ENCODE measurements around the gene DCAF6. TPM values are rescaled to one million over a fixed set of nuclear protein-coding genes. Genes with fewer than 3 reads are reported as not detected.

The DCAF6 gene
- total RNA-seq, 2 donors from 2014 or later = 30.7 to 42.8 TPM

- peak within 1 kb of the TSS; percentile 91 to 98 for H3K4me3 ChIP-seq
- peaks cover 27% of the 10 kb centered on the region for H3K4me1 ChIP-seq
- WGBS, 2 donors = 0% methylated on average over 20 to 46 of the region's 51 CpGs
- H3K27ac ChIP-seq = peak within 1 kb of the TSS; percentile 91 to 97 (median 95)
- no peaks in the 10 kb centered on the region for H3K36me3 ChIP-seq (replicated peaks in 1 of 2; ENCODE audit: insufficient read depth in 1 of 2, low read depth in 2 of 2)
- TF ChIP-seq CTCF (IDR thresholded peaks at IDR 0.05) (no peak), POLR2A (IDR thresholded peaks at IDR 0.05) (peak in 2 of 3 donors; percentile 44)
- no peaks in the 10 kb centered on the region for H3K9me3 ChIP-seq
- no peaks in the 10 kb centered on the region for H3K27me3 ChIP-seq
- ATAC-seq = peak; percentile 0
- intact Hi-C loops (cut with DNase I) = no loop called here
- DNase-seq = peak; percentile 69 to 83 (median 74)
Measured at GRCh38 chr1:167936930-167937708, 636 bp downstream of the DCAF6 start, which contains the start of gene MPC2. TSS of gene MPC2 (minus strand) at chr1:167937072. CDS start at chr1:167935841, 1,231 bp downstream.

- DNase-seq = no peak
- WGBS, 2 donors = 0 to 1% methylated on average over 5 of the region's 5 CpGs
Measured at GRCh38 chr1:167937709-167938010, 1.2 kb downstream of the DCAF6 start.

GRCh38 chr1:167938080-167938636 lies 1.7 kb downstream of the DCAF6 start:
- Histone ChIP-seq H3K4me1 (peaks cover 22% of the 10 kb centered on the region), H3K27me3 (no peaks in the 10 kb centered on the region), H3K9me3 (no peaks in the 10 kb centered on the region), H3K27ac (peak overlapping the region in 2 of 4 donors; percentile 94 to 96), H3K36me3 (replicated peaks in 1 of 2; ENCODE audit: insufficient read depth in 1 of 2, low read depth in 2 of 2) (no peaks in the 10 kb centered on the region), H3K4me3 (peak overlapping the region in 1 of 2 donors; percentile 98)
- DNase-seq (no peak), ATAC-seq (no peak)
- 35 to 36% methylated on average over 5 of the region's 5 CpGs for WGBS, 2 donors
- TF ChIP-seq POLR2A (IDR thresholded peaks at IDR 0.05) (no peak), CTCF (IDR thresholded peaks at IDR 0.05) (no peak)
- intact Hi-C loops (cut with DNase I) = no loop called here

More at GRCh38 chr1:167937709-167938010, 1.2 kb downstream of the DCAF6 start:
- no peaks in the 10 kb centered on the region for H3K36me3 ChIP-seq (replicated peaks in 1 of 2; ENCODE audit: insufficient read depth in 1 of 2, low read depth in 2 of 2)
- H3K9me3 ChIP-seq = no peaks in the 10 kb centered on the region
- intact Hi-C loops (cut with DNase I) = no loop called here
- peaks cover 27% of the 10 kb centered on the region for H3K4me1 ChIP-seq
- no peak for TF ChIP-seq POLR2A (IDR thresholded peaks at IDR 0.05)
- TF ChIP-seq CTCF (IDR thresholded peaks at IDR 0.05) = no peak
- peak overlapping the region in 3 of 4 donors; percentile 94 to 97 (median 96) for H3K27ac ChIP-seq
- H3K27me3 ChIP-seq = no peaks in the 10 kb centered on the region
- no peak for ATAC-seq
- H3K4me3 ChIP-seq = peak overlapping the region in 1 of 2 donors; percentile 98

- TF ChIP-seq POLR2A (IDR thresholded peaks at IDR 0.05) (no peak), CTCF (IDR thresholded peaks at IDR 0.05) (no peak)
- Histone ChIP-seq H3K36me3 (replicated peaks in 1 of 2; ENCODE audit: insufficient read depth in 1 of 2, low read depth in 2 of 2) (peaks cover 0 to 2% of the 10 kb centered on the region in 2 donors), H3K27me3 (no peaks in the 10 kb centered on the region), H3K4me3 (no peak overlapping the region), H3K4me1 (peaks cover 7% of the 10 kb centered on the region), H3K27ac (no peak overlapping the region), H3K9me3 (no peaks in the 10 kb centered on the region)
- ATAC-seq = no peak
- intact Hi-C loops (cut with DNase I) = no loop called here
- DNase-seq = no peak
- 88 to 92% methylated on average over 2 of the region's 2 CpGs for WGBS, 2 donors
Measured at GRCh38 chr1:167940264-167940663, 3.8 kb downstream of the DCAF6 start.
